H1 (cell line): ENCODE data around the gene SRRT. TPM values are rescaled to one million over a fixed set of nuclear protein-coding genes. Genes with fewer than 3 reads are reported as not detected.

Experiments used
- CTCF ChIA-PET: fragments of 300-600 bp; sonication (Branson Sonifier 250); formaldehyde crosslinking; loops from one replicate; lab custom pipeline; 2021; ENCODE audit not compliant: partially characterized antibody; lab: Charles Lee
- POLR2A ChIA-PET: fragments of 300-600 bp; sonication (Branson Sonifier 250); formaldehyde crosslinking; loops from one replicate; lab custom pipeline; 2021; ENCODE audit warnings: inconsistent platforms; ENCODE audit not compliant: partially characterized antibody; lab: Charles Lee
- DNase-seq, 2 experiments: peaks; one replicate each; pipeline versions ENCODE4 v3.0.0 to v3.0.0-alpha.2; 2010 to 2022; ENCODE audit warnings: low spot score in 2 of 2, low read depth in 1 of 2, mixed read lengths in 1 of 2
- FAIRE-seq: peaks from 2 replicates; lab custom pipeline; 2011; peaks lifted over from hg19 to GRCh38; lab: Jason Lieb, UNC
- H2AFZ ChIP-seq: 2 replicates; pipeline ENCODE4 v1.8.1; 2012; ENCODE audit warnings: low read length, inconsistent platforms
- H2AK5ac ChIP-seq: 2 replicates; pipeline ENCODE4 v1.6.1; 2013; ENCODE audit warnings: low read depth, low read length
- H2BK120ac ChIP-seq: replicated peaks from 2 replicates; pipeline ENCODE3; 2013; ENCODE audit warnings: low read depth, low read length, inconsistent platforms
- H2BK12ac ChIP-seq: 2 replicates; pipeline ENCODE4 v1.6.1; 2013; ENCODE audit warnings: low read depth, low read length
- H2BK15ac ChIP-seq: 2 replicates; pipeline ENCODE4 v1.6.1; 2013; ENCODE audit warnings: low read length
- H2BK20ac ChIP-seq: 2 replicates; pipeline ENCODE4 v1.6.1; 2013; ENCODE audit warnings: low read length
- H2BK5ac ChIP-seq: 2 replicates; pipeline ENCODE4 v1.6.1; 2013; ENCODE audit warnings: low read depth, low read length
- H3K14ac ChIP-seq: 2 replicates; pipeline ENCODE4 v1.6.1; 2013; ENCODE audit warnings: inconsistent platforms; ENCODE audit not compliant: insufficient read length
- H3K18ac ChIP-seq: 2 replicates; pipeline ENCODE4 v1.6.1; 2013; ENCODE audit warnings: low read length; ENCODE audit errors: extremely low read depth
- H3K23ac ChIP-seq: 2 replicates; pipeline ENCODE4 v1.6.1; 2013; ENCODE audit warnings: inconsistent platforms; ENCODE audit not compliant: insufficient read length
- H3K23me2 ChIP-seq: 2 replicates; pipeline ENCODE4 v1.6.1; 2013; ENCODE audit warnings: low read depth, low read length
- H3K27ac ChIP-seq: 2 replicates; pipeline ENCODE4 v1.6.1; 2011; ENCODE audit warnings: low read depth, low read length, inconsistent platforms
- H3K27me3 ChIP-seq, 4 experiments: replicated peaks in 1 of 4; 1 replicate in 1 of 4; 2 replicates in 3 of 4; pipeline versions ENCODE4 v1.6.1 to v1.8.1; 2011 to 2013; ENCODE audit warnings: low read length in 3 of 4, mild to moderate bottlenecking in 3 of 4, inconsistent platforms in 2 of 4, mixed read lengths in 2 of 4, moderate library complexity in 1 of 4; ENCODE audit not compliant: control insufficient read depth in 3 of 4, insufficient read depth in 3 of 4; ENCODE audit errors: extremely low read depth in 1 of 4
- H3K36me3 ChIP-seq, 4 experiments: 2 replicates each; pipeline versions ENCODE4 v1.6.1 to v1.8.1; 2011 to 2013; ENCODE audit warnings: mild to moderate bottlenecking in 4 of 4, low read length in 3 of 4, moderate library complexity in 2 of 4, control low read depth in 1 of 4, inconsistent platforms in 1 of 4; ENCODE audit not compliant: insufficient read depth in 4 of 4, control insufficient read depth in 2 of 4
- H3K4ac ChIP-seq: replicated peaks from 2 replicates; pipeline ENCODE3; 2013; ENCODE audit warnings: low read length, low read depth, mixed read lengths, inconsistent platforms; ENCODE audit not compliant: insufficient read length
- H3K4me1 ChIP-seq, 4 experiments: replicated peaks in 1 of 4; 1 replicate in 1 of 4; 2 replicates in 3 of 4; pipeline versions ENCODE4 v1.6.1 to v1.8.1; 2011 to 2013; ENCODE audit warnings: low read length in 3 of 4, inconsistent platforms in 2 of 4, mixed read lengths in 1 of 4; ENCODE audit not compliant: insufficient read depth in 4 of 4, control insufficient read depth in 3 of 4
- H3K4me2 ChIP-seq, 2 experiments: 2 replicates each; pipeline versions ENCODE4 v1.6.1 to v1.8.1; 2011 to 2013; ENCODE audit warnings: low read depth in 2 of 2, low read length in 2 of 2, control low read depth in 1 of 2, inconsistent platforms in 1 of 2, mild to moderate bottlenecking in 1 of 2; ENCODE audit not compliant: insufficient read depth in 1 of 2
- H3K4me3 ChIP-seq, 4 experiments: fragments of 200-600, 300-600 bp in 1 of 4; sonication (generic), shearing (Covaris generic), sonication (Bioruptor Twin) in 1 of 4; 2 replicates each; pipeline versions ENCODE4 v1.5.1 to v1.8.1; 2011 to 2016; ENCODE audit warnings: low read length in 4 of 4, low read depth in 3 of 4, control low read depth in 2 of 4, inconsistent platforms in 2 of 4, mild to moderate bottlenecking in 2 of 4, mixed read lengths in 1 of 4, moderate library complexity in 1 of 4; ENCODE audit not compliant: insufficient read depth in 2 of 4; ENCODE audit errors: extremely low read depth in 1 of 4
- H3K56ac ChIP-seq: replicated peaks from 2 replicates; pipeline ENCODE3; 2013; ENCODE audit warnings: low read depth, mild to moderate bottlenecking, mixed read lengths, low read length, inconsistent platforms; ENCODE audit not compliant: insufficient read length
- H3K79me1 ChIP-seq: 2 replicates; pipeline ENCODE4 v1.6.1; 2013; ENCODE audit warnings: low read depth, low read length, control low read depth
- H3K79me2 ChIP-seq, 2 experiments: 2 replicates each; pipeline versions ENCODE4 v1.6.1 to v1.8.1; 2012 to 2013; ENCODE audit warnings: low read length in 2 of 2, mild to moderate bottlenecking in 2 of 2, inconsistent platforms in 1 of 2; ENCODE audit not compliant: insufficient read depth in 2 of 2, control insufficient read depth in 1 of 2
- H3K9ac ChIP-seq, 4 experiments: replicated peaks in 1 of 4; 1 replicate in 1 of 4; 2 replicates in 3 of 4; pipeline versions ENCODE4 v1.6.1 to v1.8.1; 2011 to 2013; ENCODE audit warnings: low read depth in 3 of 4, low read length in 3 of 4, control low read depth in 2 of 4, mild to moderate bottlenecking in 2 of 4, moderate library complexity in 2 of 4, inconsistent platforms in 1 of 4; ENCODE audit errors: extremely low read depth in 1 of 4
- H3K9me3 ChIP-seq, 2 experiments: 2 replicates each; pipeline versions ENCODE4 v1.6.1 to v1.8.1; 2012 to 2013; ENCODE audit warnings: mild to moderate bottlenecking in 2 of 2, moderate library complexity in 2 of 2, control low read depth in 1 of 2, inconsistent platforms in 1 of 2, low read depth in 1 of 2, low read length in 1 of 2, mixed read lengths in 1 of 2; ENCODE audit not compliant: insufficient read depth in 2 of 2
- H4K20me1 ChIP-seq, 2 experiments: replicated peaks in 1 of 2; 2 replicates each; pipeline versions ENCODE3 to v1.8.1; 2011 to 2013; ENCODE audit warnings: inconsistent platforms in 2 of 2, low read length in 2 of 2, mild to moderate bottlenecking in 1 of 2; ENCODE audit not compliant: insufficient read depth in 2 of 2, control insufficient read depth in 1 of 2
- H4K5ac ChIP-seq: 2 replicates; pipeline ENCODE4 v1.6.1; 2013; ENCODE audit warnings: low read length, low read depth, mixed read lengths, inconsistent platforms; ENCODE audit not compliant: insufficient read length
- H4K8ac ChIP-seq: 2 replicates; pipeline ENCODE4 v1.8.0; 2013; ENCODE audit warnings: mild to moderate bottlenecking, moderate library complexity, low read length, inconsistent platforms; ENCODE audit not compliant: insufficient read depth; ENCODE audit errors: extremely low read depth
- H4K91ac ChIP-seq: replicated peaks from 2 replicates; pipeline ENCODE3; 2013; ENCODE audit warnings: low read length, mixed read lengths, inconsistent platforms; ENCODE audit not compliant: insufficient read length
- CBX8 ChIP-seq: fragments of 300-800, 300-1000 bp; sonication (generic); IDR thresholded peaks from 2 replicates; pipeline ENCODE4 v1.7.1; 2016; ENCODE audit warnings: low read depth, low read length, borderline replicate concordance
- SAP30 ChIP-seq: fragments of 300-600 bp; sonication (generic); IDR thresholded peaks from 2 replicates; pipeline ENCODE4 v1.7.1; 2012; ENCODE audit warnings: low read length, moderate library complexity, mild to moderate bottlenecking, inconsistent platforms; ENCODE audit not compliant: insufficient read depth, insufficient replicate concordance
- WGBS, 2 experiments: shearing (Covaris generic) in 1 of 2; methylation state at CpG; one replicate each; pipeline versions ENCODE4 v1.1.6 to v1.1.7; 2013 to 2015; ENCODE audit warnings: low lambda C conversion rate in 2 of 2, mixed read lengths in 2 of 2, inconsistent platforms in 1 of 2, low coverage in 1 of 2, missing lambda C conversion rate in 1 of 2; ENCODE audit not compliant: insufficient replicate concordance in 2 of 2, insufficient coverage in 1 of 2, insufficient read length in 1 of 2; ENCODE audit errors: extremely low coverage in 1 of 2, missing lambda C conversion rate in 1 of 2; 5-methylcytosine and 5-hydroxymethylcytosine counted together
- polyA plus RNA-seq, 7 experiments: library from polyadenylated mRNA; depleted of rRNA in 3 of 7; stranded (reverse) in 5 of 7; unstranded in 2 of 7; fragments of >200 nt in 5 of 7; fragments of 200-250 nt in 2 of 7; gene quantifications; 1 replicate in 5 of 7; 2 replicates in 1 of 7; 4 replicates in 1 of 7; pipeline versions ENCODE4 v1.2.1 to v1.2.3, GENCODE V29; 2011 to 2013; ENCODE audit warnings: missing spikeins in 2 of 7, mixed read lengths in 2 of 7
- total RNA-seq: library from RNA; stranded (reverse); fragmentation: NEBNext Ultra II Directional; extraction: Animal tissue kit (Norgen Biotek cat#: 25700); gene quantifications from 2 replicates; pipeline ENCODE4 v1.2.1, GENCODE V29; 2021

Gene SRRT
- total and polyA plus RNA-seq, 2 of the 8 experiments (the other 6 are each of a cell fraction or from before 2014, with no cell fraction given) = 66.7 to 237 TPM

DNA sequence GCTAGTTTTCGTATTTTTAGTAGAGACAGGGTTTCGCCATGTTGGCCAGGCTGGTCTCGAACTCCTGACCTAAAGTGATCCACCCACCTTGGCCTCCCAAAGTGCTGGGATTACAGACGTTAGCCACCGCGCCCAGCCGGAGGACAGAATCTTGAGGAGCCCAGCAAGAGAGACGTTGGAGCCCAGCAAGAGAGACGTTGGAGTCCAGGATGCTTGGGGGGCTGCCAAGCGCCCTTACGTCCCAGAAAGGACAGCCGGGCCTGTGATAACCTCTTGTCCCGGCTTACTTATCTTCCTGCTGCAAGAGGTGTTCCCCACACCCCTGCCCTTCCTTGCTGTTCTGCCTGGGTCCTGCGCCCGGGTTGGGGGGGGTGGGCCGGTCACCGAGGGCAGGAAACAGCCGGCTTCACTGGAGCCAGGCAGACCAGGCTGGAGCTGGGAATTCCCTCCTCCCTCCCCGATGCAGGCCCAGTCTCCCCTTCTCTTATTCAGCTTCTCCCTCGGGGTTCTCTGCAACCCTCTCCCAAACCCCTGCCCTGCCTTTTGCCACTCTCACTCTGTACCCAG, 45.7 kb upstream of the SRRT start:
- Histone ChIP-seq H4K8ac (peak overlapping the region; percentile 31; the same call in 1 of the 2 replicates), H3K4me1 (peaks cover 0 to 11% (median 9%) of the 10 kb centered on the region in 4 experiments; a peak in 6 of 7 replicates), H4K91ac (no peak overlapping the region), H4K20me1 (peaks cover 11 to 14% of the 10 kb centered on the region in 2 experiments), H3K23me2 (peaks cover 15% of the 10 kb centered on the region), H3K79me1 (peaks cover 7% of the 10 kb centered on the region), H4K5ac (no peak overlapping the region), H3K4ac (peak overlapping the region; percentile 58), H2BK12ac (0 out of 2 replicates have a peak overlapping the region, but pooled peaks have one; percentile 3), H3K79me2 (peaks cover 7 to 28% of the 10 kb centered on the region in 2 experiments), H3K27ac (no peak overlapping the region), H3K9ac (no peak overlapping the region; a peak in 2 of 7 replicates), H3K23ac (no peak overlapping the region), H3K27me3 (no peaks in the 10 kb centered on the region), H2BK20ac (0 out of 2 replicates have a peak overlapping the region, but pooled peaks have one; percentile 32), H3K9me3 (no peaks in the 10 kb centered on the region), H3K4me3 (peak overlapping the region in 1 of 4 experiments; percentile 100; a peak in 1 of 8 replicates), H2BK15ac (no peak overlapping the region), H3K4me2 (peak overlapping the region; percentile 34 to 82; a peak in 3 of 4 replicates), H3K56ac (no peak overlapping the region), H3K36me3 (no peaks in the 10 kb centered on the region; a peak in 1 of 8 replicates), H2AFZ (no peak overlapping the region), H2BK5ac (peak overlapping the region; percentile 44), H3K14ac (no peak overlapping the region), H2AK5ac (no peak overlapping the region; the same call in 1 of the 2 replicates), H3K18ac (no peak overlapping the region; the same call in none of the 2 replicates), H2BK120ac (no peak overlapping the region)
- CTCF ChIA-PET = interaction anchor here (0.6 to 3.9 kb wide), 5 partner anchors 8 to 270 kb away, joined by 4 to 65 read pairs (median 7); partner anchors contain the start of gene SLC12A9
- POLR2A ChIA-PET = interaction anchor here (0.7 to 6.5 kb wide), 9 partner anchors 7 to 216 kb away, joined by 4 to 76 read pairs (median 9); partner anchors contain the start of genes MOSPD3, SLC12A9 and SRRT
- WGBS, 2 experiments = 67% methylated on average over 20 of the region's 20 CpGs; no CpG with 5 or more reads in 1 of the 2 experiments
- FAIRE-seq (no peak), DNase-seq (no peak)
- TF ChIP-seq CBX8 (no peak), SAP30 (no peak)
